Measurements from ENCODE around the gene LMBR1.

Gene LMBR1

DNA sequence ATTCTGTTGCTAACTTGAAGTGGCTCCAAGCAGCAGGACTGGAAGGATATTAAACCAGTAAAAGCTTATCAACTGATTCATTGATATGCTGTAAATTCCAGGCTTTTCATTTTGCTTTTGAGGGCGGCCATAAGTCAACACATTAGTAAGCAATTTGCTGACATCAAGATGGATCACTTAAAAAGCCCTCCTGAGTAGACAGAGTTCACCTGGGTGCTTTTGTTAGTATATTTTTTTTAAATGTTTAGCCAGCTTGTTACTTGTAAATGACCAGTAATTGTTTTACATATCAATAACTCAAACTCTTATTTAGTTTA is 225.9 kb downstream of the LMBR1 start:
- no peak for DNase-seq (ENCODE audit: low read depth, low spot score)
- CTCF ChIA-PET = interaction anchor here (2.0 kb wide), 1 partner anchor 14 kb away, joined by 5 read pairs; no protein-coding TSS in a partner anchor
- TF ChIP-seq, protein P1, sequence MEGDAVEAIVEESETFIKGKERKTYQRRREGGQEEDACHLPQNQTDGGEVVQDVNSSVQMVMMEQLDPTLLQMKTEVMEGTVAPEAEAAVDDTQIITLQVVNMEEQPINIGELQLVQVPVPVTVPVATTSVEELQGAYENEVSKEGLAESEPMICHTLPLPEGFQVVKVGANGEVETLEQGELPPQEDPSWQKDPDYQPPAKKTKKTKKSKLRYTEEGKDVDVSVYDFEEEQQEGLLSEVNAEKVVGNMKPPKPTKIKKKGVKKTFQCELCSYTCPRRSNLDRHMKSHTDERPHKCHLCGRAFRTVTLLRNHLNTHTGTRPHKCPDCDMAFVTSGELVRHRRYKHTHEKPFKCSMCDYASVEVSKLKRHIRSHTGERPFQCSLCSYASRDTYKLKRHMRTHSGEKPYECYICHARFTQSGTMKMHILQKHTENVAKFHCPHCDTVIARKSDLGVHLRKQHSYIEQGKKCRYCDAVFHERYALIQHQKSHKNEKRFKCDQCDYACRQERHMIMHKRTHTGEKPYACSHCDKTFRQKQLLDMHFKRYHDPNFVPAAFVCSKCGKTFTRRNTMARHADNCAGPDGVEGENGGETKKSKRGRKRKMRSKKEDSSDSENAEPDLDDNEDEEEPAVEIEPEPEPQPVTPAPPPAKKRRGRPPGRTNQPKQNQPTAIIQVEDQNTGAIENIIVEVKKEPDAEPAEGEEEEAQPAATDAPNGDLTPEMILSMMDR (IDR thresholded peaks at IDR 0.05; ENCODE audit: insufficient read depth, low read length, missing control alignments) = no peak
- POLR2A ChIA-PET = no interaction called here
- H3K4me3 ChIP-seq (ENCODE audit: low read depth, low read length) = no peak overlapping the region

DNA sequence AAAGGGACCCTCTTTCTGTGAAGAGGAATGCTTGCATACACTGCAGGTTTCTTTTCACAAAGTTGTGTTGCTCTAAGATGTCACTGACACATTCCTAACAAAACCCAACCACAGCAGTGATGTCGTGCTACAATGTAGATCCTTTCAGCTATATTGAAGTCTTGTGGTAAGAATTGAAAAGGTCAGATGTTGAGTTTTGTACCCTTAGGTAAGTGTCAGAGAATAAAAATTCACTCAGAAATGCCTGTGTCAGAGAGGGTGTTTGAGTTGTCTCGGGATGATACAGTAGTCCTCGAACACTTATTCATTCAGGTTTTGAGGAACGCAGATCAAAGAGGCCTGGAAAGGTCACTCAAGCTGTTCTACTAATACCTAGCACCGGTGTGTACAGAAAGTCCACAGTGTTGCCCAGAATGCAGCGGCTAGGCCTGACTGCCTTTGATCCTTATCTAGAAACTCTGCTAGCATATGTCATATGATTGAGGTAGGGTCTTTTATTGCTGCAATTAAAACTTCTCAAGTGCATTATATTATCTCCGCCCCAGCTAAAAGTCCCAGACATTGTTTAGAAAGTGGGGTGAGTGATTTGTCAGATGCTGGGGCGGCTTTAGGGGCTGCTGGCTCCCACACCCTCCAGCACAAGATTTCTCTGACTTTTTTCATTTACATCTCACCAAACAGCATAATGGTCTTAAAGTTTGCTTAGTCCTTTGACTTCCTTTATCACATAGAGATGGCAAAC is 226.4 kb downstream of the LMBR1 start:
- CTCF ChIA-PET = interaction anchor here (2.0 kb wide), 1 partner anchor 13 kb away, joined by 5 read pairs; no protein-coding TSS in a partner anchor

DNA sequence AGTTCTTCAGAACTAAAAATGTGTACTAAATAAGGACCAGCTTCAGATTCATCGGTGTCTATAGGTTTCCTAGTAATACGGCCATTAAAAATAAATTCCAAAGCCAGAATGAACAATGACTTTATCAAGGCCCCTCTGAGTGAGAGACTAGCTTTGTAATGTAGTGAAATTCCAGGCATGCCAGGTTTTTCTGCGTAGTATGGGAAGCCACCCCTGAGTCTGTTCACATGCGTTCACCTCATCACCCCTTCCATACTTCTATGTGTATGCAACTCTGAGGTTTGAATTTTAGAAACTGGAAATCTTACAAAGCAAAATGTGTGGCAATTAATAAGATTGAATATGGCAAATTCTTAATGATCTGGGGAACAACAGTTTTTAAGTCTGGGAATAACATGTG is 227.9 kb downstream of the LMBR1 start:
- TF ChIP-seq, protein P1 (IDR thresholded peaks at IDR 0.05; ENCODE audit: insufficient read depth, low read length, missing control alignments) = no peak
- CTCF ChIA-PET = no interaction called here
- POLR2A ChIA-PET = no interaction called here
- DNase-seq (ENCODE audit: low read depth, low spot score) = no peak
- no peak overlapping the region for H3K4me3 ChIP-seq (ENCODE audit: low read depth, low read length)

More for the DNA sequence above, 226.4 kb downstream of the LMBR1 start:
- DNase-seq (ENCODE audit: low read depth, low spot score) = no peak
- TF ChIP-seq, protein P1 (IDR thresholded peaks at IDR 0.05; ENCODE audit: insufficient read depth, low read length, missing control alignments) = no peak
- no peak overlapping the region for H3K4me3 ChIP-seq (ENCODE audit: low read depth, low read length)
- POLR2A ChIA-PET = no interaction called here

DNA sequence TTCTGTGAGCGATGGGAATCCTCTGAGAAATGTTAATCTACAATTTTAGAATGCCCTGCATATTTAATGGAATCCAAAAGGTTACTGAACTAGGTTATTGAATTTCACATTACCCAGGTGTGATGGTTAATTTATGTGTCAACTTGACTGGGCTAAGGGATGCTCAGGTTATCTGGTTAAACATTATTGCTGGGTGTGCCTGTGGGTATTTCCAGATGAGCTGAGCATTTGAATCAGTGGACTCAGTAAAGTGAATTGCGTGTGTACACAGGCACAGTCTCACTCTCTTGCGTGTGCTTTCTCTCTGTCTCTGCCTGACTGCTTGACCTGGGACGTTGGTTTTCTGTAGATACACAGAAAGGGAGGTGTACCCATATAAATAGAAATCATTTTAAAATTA is 230.7 kb downstream of the LMBR1 start:
- ChIA-PET CTCF (no interaction called here), POLR2A (no interaction called here)
- TF ChIP-seq, protein P1 (IDR thresholded peaks at IDR 0.05; ENCODE audit: insufficient read depth, low read length, missing control alignments) = no peak

DNA sequence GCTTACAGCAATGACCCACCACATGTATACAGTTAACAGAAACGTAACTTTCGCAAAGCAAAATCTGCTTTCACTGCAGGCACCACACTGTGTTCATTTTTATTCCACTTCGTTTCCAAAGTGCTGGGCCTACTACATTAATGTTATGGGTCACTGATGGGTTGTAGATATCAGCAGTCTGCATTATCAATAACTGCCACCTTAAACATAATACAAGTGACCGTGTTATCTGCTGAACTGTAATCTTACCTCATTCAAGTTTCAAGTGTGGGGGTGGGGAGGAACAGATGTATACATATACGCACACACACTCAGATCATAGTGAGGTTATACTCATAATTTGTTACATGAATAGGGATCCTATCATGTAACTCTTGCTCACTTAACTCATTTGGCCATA is 231.3 kb downstream of the LMBR1 start:
- no peak for DNase-seq (ENCODE audit: low read depth, low spot score)

More for the DNA sequence above, 230.7 kb downstream of the LMBR1 start:
- no peak overlapping the region for H3K4me3 ChIP-seq (ENCODE audit: low read depth, low read length)
- DNase-seq (ENCODE audit: low read depth, low spot score) = no peak

DNA sequence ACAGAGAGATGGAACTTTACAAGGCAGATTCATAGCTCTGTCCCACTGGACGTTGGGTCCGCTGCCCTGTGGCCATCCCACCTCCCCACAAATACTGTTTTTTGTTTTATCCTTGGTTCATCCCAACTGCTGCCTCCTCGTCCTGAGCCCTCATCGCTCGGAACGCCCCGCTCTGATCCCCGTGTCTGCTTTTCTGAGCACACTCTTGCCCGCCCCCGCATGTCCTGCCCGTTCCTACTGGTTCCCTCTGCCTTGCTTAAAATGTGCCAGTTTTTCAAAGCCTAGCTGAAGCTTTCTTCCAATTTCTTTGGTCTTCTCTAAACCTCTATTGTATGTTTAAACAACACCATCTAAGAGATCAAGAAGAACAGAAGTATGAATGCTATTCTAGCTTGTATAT is 233.0 kb downstream of the LMBR1 start:
- ChIA-PET CTCF (no interaction called here), POLR2A (no interaction called here)
- H3K4me3 ChIP-seq (ENCODE audit: low read depth, low read length) = no peak overlapping the region
- TF ChIP-seq, protein P1 (IDR thresholded peaks at IDR 0.05; ENCODE audit: insufficient read depth, low read length, missing control alignments) = no peak
- DNase-seq (ENCODE audit: low read depth, low spot score) = no peak

More for the DNA sequence above, 231.3 kb downstream of the LMBR1 start:
- no peak overlapping the region for H3K4me3 ChIP-seq (ENCODE audit: low read depth, low read length)
- CTCF ChIA-PET = no interaction called here
- TF ChIP-seq, protein P1 (IDR thresholded peaks at IDR 0.05; ENCODE audit: insufficient read depth, low read length, missing control alignments) = no peak
- POLR2A ChIA-PET = no interaction called here

Measured in AG04449 (cell line).